HG03135 (cell line): ENCODE results near the gene DUSP10.

Experiments
- ATAC-seq: cut with Tn5 transposase; IDR thresholded peaks from one replicate; pipeline ENCODE4 v1.9.1; 2021; ENCODE audit warnings: mild to moderate bottlenecking, moderate library complexity; ENCODE audit not compliant: unreplicated experiment

DUSP10 gene

GRCh38 chr1:221741703-221742554, at the start of gene DUSP10:
Gene DUSP10, minus strand, starts transcription at chr1:221742089. Its CDS starts 2,345 bp downstream, at chr1:221739744.
- peak; percentile 87 for ATAC-seq

- ATAC-seq = no peak
Measured at GRCh38 chr1:221788466-221788865, 46.6 kb upstream of the DUSP10 start.

GRCh38 chr1:221786647-221787046, 44.8 kb upstream of the DUSP10 start:
- ATAC-seq = no peak

GRCh38 chr1:221783936-221784335, 42.0 kb upstream of the DUSP10 start:
- ATAC-seq = no peak

GRCh38 chr1:221783437-221783836, 41.5 kb upstream of the DUSP10 start:
- no peak for ATAC-seq

- ATAC-seq = no peak
Measured at GRCh38 chr1:221782970-221783369, 41.1 kb upstream of the DUSP10 start.

GRCh38 chr1:221782477-221782876, 40.6 kb upstream of the DUSP10 start:
- no peak for ATAC-seq

GRCh38 chr1:221781102-221781755, 39.3 kb upstream of the DUSP10 start:
- no peak for ATAC-seq

- no peak for ATAC-seq
Measured at GRCh38 chr1:221780175-221780574, 38.3 kb upstream of the DUSP10 start.

- ATAC-seq = no peak
Measured at GRCh38 chr1:221779771-221780170, 37.9 kb upstream of the DUSP10 start.

GRCh38 chr1:221778535-221779142, 36.8 kb upstream of the DUSP10 start:
- peak; percentile 31 for ATAC-seq

GRCh38 chr1:221778125-221778524, 36.2 kb upstream of the DUSP10 start:
- ATAC-seq = peak; percentile 36

GRCh38 chr1:221777431-221778072, 35.7 kb upstream of the DUSP10 start:
- ATAC-seq = peak; percentile 57

GRCh38 chr1:221776495-221777301, 34.8 kb upstream of the DUSP10 start:
- ATAC-seq = peak; percentile 34

GRCh38 chr1:221775206-221775605, 33.3 kb upstream of the DUSP10 start:
- ATAC-seq = no peak

GRCh38 chr1:221774054-221774842, 32.4 kb upstream of the DUSP10 start:
- no peak for ATAC-seq

- no peak for ATAC-seq
Measured at GRCh38 chr1:221773383-221773782, 31.5 kb upstream of the DUSP10 start.

- no peak for ATAC-seq
Measured at GRCh38 chr1:221772117-221772516, 30.2 kb upstream of the DUSP10 start.

GRCh38 chr1:221768444-221769066, 26.7 kb upstream of the DUSP10 start:
- ATAC-seq = no peak
